GM12878 (cell line): ENCODE measurements around the gene PGLYRP4. TPM values are rescaled to one million over a fixed set of nuclear protein-coding genes. Genes with fewer than 3 reads are reported as not detected.

Source experiments
- ATAC-seq: fragments of 200-7000 bp; cut with Tn5 transposase; 3 replicates; pipeline ENCODE4 v1.9.1; 2020; ENCODE audit warnings: mild to moderate bottlenecking, moderate library complexity
- BruUV-seq: library from RNA; stranded (reverse); fragments of 400-500 nt; replicated peaks from 2 replicates; lab custom pipeline; 2021; lab: Mats Ljungman, UMichigan
- CTCF ChIA-PET: fragments of 300-600 bp; sonication (Branson Sonifier 250); formaldehyde crosslinking; extraction: SDS; loops from one replicate; lab custom pipeline; 2021; ENCODE audit warnings: inconsistent platforms; lab: Yijun Ruan, JAX
- POLR2A ChIA-PET: fragments of 350-600 bp; formaldehyde crosslinking; extraction: SDS; loops from one replicate; lab custom pipeline; 2021; ENCODE audit warnings: inconsistent platforms; lab: Charles Lee
- RAD21 ChIA-PET: fragments of 300-600 bp; sonication (Branson Sonifier 250); formaldehyde crosslinking; loops from one replicate; lab custom pipeline; 2023; ENCODE audit warnings: antibody characterized with exemption; ENCODE audit not compliant: unreplicated experiment; lab: Charles Lee
- SMC1A ChIA-PET: fragments of 300-600 bp; sonication (Branson Sonifier 250); formaldehyde crosslinking; loops from one replicate; lab custom pipeline; 2023; ENCODE audit not compliant: unreplicated experiment, uncharacterized antibody; lab: Charles Lee
- DNase-seq: peaks from one replicate; pipeline ENCODE4 v3.0.0-alpha.2; 2011; ENCODE audit warnings: low read depth, low spot score
- FAIRE-seq: peaks from 3 replicates; lab custom pipeline; 2011; peaks lifted over from hg19 to GRCh38; lab: Jason Lieb, UNC
- H2AFZ ChIP-seq: 2 replicates; pipeline ENCODE4 v1.6.0; 2011; ENCODE audit warnings: low read depth, low read length, control low read depth; ENCODE audit not compliant: control insufficient read depth
- H3K27ac ChIP-seq: 2 replicates; pipeline ENCODE4 v1.5.1; 2011; ENCODE audit warnings: control low read depth; ENCODE audit not compliant: control insufficient read depth, insufficient read depth
- H3K27me3 ChIP-seq, 2 experiments: replicated peaks in 1 of 2; 2 replicates each; pipeline versions ENCODE4 v1.6.0 to v1.6.1; 2011; ENCODE audit warnings: low read length in 1 of 2; ENCODE audit not compliant: control insufficient read depth in 2 of 2, insufficient read depth in 2 of 2
- H3K36me3 ChIP-seq, 2 experiments: 2 replicates each; pipeline ENCODE4 v1.5.1; 2011; ENCODE audit warnings: low read length in 1 of 2; ENCODE audit not compliant: control insufficient read depth in 2 of 2, insufficient read depth in 2 of 2
- H3K4me1 ChIP-seq: 2 replicates; pipeline ENCODE4 v1.6.1; 2011; ENCODE audit warnings: mild to moderate bottlenecking, low read length, moderate library complexity, mixed read lengths; ENCODE audit not compliant: control insufficient read depth, insufficient read depth
- H3K4me2 ChIP-seq: 2 replicates; pipeline ENCODE4 v1.6.0; 2011; ENCODE audit warnings: control low read depth; ENCODE audit not compliant: control insufficient read depth, insufficient read depth
- H3K4me3 ChIP-seq: fragments of 200-600 bp; sonication (generic); 2 replicates; pipeline ENCODE4 v1.5.1; 2016
- H3K79me2 ChIP-seq: 2 replicates; pipeline ENCODE4 v1.6.0; 2011; ENCODE audit warnings: low read length; ENCODE audit not compliant: control insufficient read depth, insufficient read depth
- H3K9ac ChIP-seq: 2 replicates; pipeline ENCODE4 v1.8.0; 2011; ENCODE audit warnings: low read length, control low read depth, mixed read lengths; ENCODE audit not compliant: control insufficient read depth, insufficient read depth
- H3K9me3 ChIP-seq: replicated peaks from 3 replicates; pipeline ENCODE4 v1.5.1; 2011; ENCODE audit warnings: mild to moderate bottlenecking, low read length; ENCODE audit not compliant: control insufficient read depth, insufficient read depth
- H4K20me1 ChIP-seq: 2 replicates; pipeline ENCODE4 v1.6.0; 2011; ENCODE audit not compliant: control insufficient read depth, insufficient read depth
- EP300 ChIP-seq, 2 experiments: fragments of 150-350 bp in 1 of 2; IDR thresholded peaks; 2 replicates each; pipeline ENCODE4 v1.6.1; 2011 to 2012; ENCODE audit warnings: low read depth in 2 of 2, low read length in 2 of 2, borderline replicate concordance in 1 of 2, improper control_type of control experiment in 1 of 2, inconsistent platforms in 1 of 2; ENCODE audit not compliant: control insufficient read depth in 1 of 2
- FOXK2 ChIP-seq: fragments of 450-650 bp; IDR thresholded peaks from 2 replicates; pipeline ENCODE4 v1.6.1; 2017; ENCODE audit warnings: mild to moderate bottlenecking, moderate library complexity
- IKZF1 ChIP-seq: fragments of 450-650 bp; conservative IDR thresholded peaks from 2 replicates; pipeline ENCODE4 v1.6.1; 2017; ENCODE audit warnings: antibody characterized with exemption, mild to moderate bottlenecking
- IKZF2 ChIP-seq, 2 experiments: fragments of 450-650 bp; IDR thresholded peaks; 2 replicates each; pipeline ENCODE4 v1.6.1; 2017; ENCODE audit warnings: mild to moderate bottlenecking in 2 of 2, moderate library complexity in 2 of 2
- KDM1A ChIP-seq: fragments of 200-600 bp; sonication (generic); IDR thresholded peaks from 2 replicates; pipeline ENCODE4 v1.6.1; 2016; ENCODE audit warnings: borderline replicate concordance
- POLR2A ChIP-seq: IDR thresholded peaks from 2 replicates; pipeline ENCODE4 v1.6.1; 2011; ENCODE audit warnings: low read depth, mild to moderate bottlenecking, low read length
- RAD51 ChIP-seq: fragments of 450-650 bp; IDR thresholded peaks from 2 replicates; pipeline ENCODE4 v1.6.1; 2016; ENCODE audit warnings: moderate library complexity, mild to moderate bottlenecking, inconsistent platforms
- SIN3A ChIP-seq: IDR thresholded peaks from 2 replicates; pipeline ENCODE4 v1.6.1; 2012; ENCODE audit warnings: low read depth, low read length, improper control_type of control experiment
- SREBF1 ChIP-seq: IDR thresholded peaks from 2 replicates; pipeline ENCODE4 v1.6.1; 2012; ENCODE audit warnings: mild to moderate bottlenecking, low read length
- STAT1 ChIP-seq: fragments of 450-650 bp; conservative IDR thresholded peaks from 2 replicates; pipeline ENCODE4 v1.6.1; 2014; ENCODE audit warnings: antibody characterized with exemption, mild to moderate bottlenecking
- ZBED1 ChIP-seq: IDR thresholded peaks from 2 replicates; pipeline ENCODE4 v1.6.1; 2016; ENCODE audit warnings: borderline replicate concordance
- WGBS: methylation state at CpG from one replicate; pipeline ENCODE4 v1.1.6; 2016; ENCODE audit warnings: low lambda C conversion rate; ENCODE audit not compliant: insufficient replicate concordance, insufficient coverage; ENCODE audit errors: missing lambda C conversion rate; 5-methylcytosine and 5-hydroxymethylcytosine counted together
- in situ Hi-C: fragments of 300-500 bp; cut with MboI; formaldehyde crosslinking; loops from 9 replicates; pipeline ENCODE4 v1.14.3; 2018; ENCODE audit warnings: mixed read lengths
- intact Hi-C: fragments of 100-400 bp; cut with micrococcal nuclease; formaldehyde crosslinking; loops from one replicate; pipeline ENCODE4 v1.14.2; 2022; ENCODE audit not compliant: unreplicated experiment
- polyA plus RNA-seq, 11 experiments: library from polyadenylated mRNA; depleted of rRNA in 4 of 11; unstranded in 6 of 11; stranded (reverse) in 5 of 11; fragments of >200 nt; fragmentation: Nextera tagmentation in 4 of 11; fragmentation: Illumina TruSeq in 1 of 11; extraction: Ambion mirVana in 4 of 11; extraction: Trizol in 1 of 11; gene quantifications; 1 replicate in 1 of 11; 2 replicates in 10 of 11; pipeline versions ENCODE4 v1.2.1 to v1.2.3, GENCODE V29; 2011 to 2016; ENCODE audit warnings: inconsistent platforms in 2 of 11, missing spikeins in 2 of 11, low read depth in 1 of 11
- total RNA-seq, 4 experiments: library from RNA; depleted of rRNA in 3 of 4; stranded (reverse); fragments of >200 nt in 3 of 4; fragmentation: Illumina TruSeq in 1 of 4; extraction: Trizol in 1 of 4; gene quantifications; 2 replicates each; pipeline versions ENCODE4 v1.2.1 to v1.2.3, GENCODE V29; 2013 to 2021
- TF ChIP-seq, protein P1 (sequence below): IDR thresholded peaks from 2 replicates; pipeline ENCODE4 v1.6.1; 2011; ENCODE audit warnings: borderline replicate concordance, low read depth, mild to moderate bottlenecking, moderate library complexity, low read length; ENCODE audit not compliant: insufficient read depth, poor library complexity, severe bottlenecking
- TF ChIP-seq, protein P2 (sequence below): IDR thresholded peaks from 2 replicates; pipeline ENCODE4 v1.6.1; 2012; ENCODE audit warnings: low read depth, low read length, improper control_type of control experiment
- TF ChIP-seq, protein P3 (sequence below): fragments of 450-650 bp; conservative IDR thresholded peaks from 2 replicates; pipeline ENCODE4 v1.6.1; 2017; ENCODE audit warnings: mild to moderate bottlenecking, moderate library complexity

The PGLYRP4 gene
- total and polyA plus RNA-seq, 10 of the 15 experiments (the other 5 are each of a cell fraction or from before 2014, with no cell fraction given), result 0.22 to 3.0 (median 0.44) TPM

DNA sequence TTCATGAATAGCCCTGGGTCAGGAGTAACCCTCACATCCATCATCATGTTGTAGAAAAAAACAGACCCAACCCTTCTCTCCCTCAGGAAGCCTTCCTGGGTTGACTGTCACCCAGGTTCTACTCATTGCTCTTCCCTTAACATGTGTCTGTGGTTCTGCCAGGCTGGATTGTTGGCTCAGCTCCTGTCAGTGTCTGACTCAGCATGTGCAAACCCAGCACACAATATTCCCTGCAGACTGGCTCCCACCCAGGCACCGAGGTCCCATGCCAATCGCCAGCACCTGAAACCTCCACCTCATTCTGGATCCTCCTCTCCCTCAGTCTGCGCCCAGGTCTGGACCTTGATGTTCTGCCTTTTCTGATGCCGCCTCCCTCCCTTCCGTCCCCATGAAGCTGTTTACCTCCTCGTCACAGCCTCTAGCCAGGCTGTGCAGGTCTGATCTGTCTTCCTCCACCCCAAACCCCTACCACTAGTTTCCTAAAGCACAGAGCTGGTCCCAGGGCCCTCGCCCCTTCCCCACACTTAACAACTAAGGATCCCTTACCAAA is 46.6 kb upstream of the PGLYRP4 start:
- no peak for FAIRE-seq
- Histone ChIP-seq H3K4me2 (no peak overlapping the region), H3K9me3 (no peaks in the 10 kb centered on the region), H4K20me1 (no peaks in the 10 kb centered on the region), H3K27me3 (peaks cover 2 to 3% of the 10 kb centered on the region in 2 experiments; a peak in 3 of 4 replicates), H3K27ac (no peak overlapping the region), H2AFZ (no peak overlapping the region), H3K4me3 (no peak overlapping the region), H3K79me2 (no peaks in the 10 kb centered on the region), H3K9ac (no peak overlapping the region), H3K4me1 (no peaks in the 10 kb centered on the region), H3K36me3 (no peaks in the 10 kb centered on the region)
- CTCF ChIA-PET, result interaction anchor here (1.0 kb wide), 1 partner anchor 10 kb away, joined by 5 read pairs; no protein-coding TSS in a partner anchor
- no peak for DNase-seq
- TF ChIP-seq STAT1, result no peak
- TF ChIP-seq, protein P1, sequence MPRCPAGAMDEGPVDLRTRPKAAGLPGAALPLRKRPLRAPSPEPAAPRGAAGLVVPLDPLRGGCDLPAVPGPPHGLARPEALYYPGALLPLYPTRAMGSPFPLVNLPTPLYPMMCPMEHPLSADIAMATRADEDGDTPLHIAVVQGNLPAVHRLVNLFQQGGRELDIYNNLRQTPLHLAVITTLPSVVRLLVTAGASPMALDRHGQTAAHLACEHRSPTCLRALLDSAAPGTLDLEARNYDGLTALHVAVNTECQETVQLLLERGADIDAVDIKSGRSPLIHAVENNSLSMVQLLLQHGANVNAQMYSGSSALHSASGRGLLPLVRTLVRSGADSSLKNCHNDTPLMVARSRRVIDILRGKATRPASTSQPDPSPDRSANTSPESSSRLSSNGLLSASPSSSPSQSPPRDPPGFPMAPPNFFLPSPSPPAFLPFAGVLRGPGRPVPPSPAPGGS, result peak; percentile 72
- intact Hi-C loops, result no loop called here
- no TSS peak for BruUV-seq
- POLR2A ChIA-PET, result no interaction called here
- 11% methylated on average over 6 of the region's 7 CpGs for WGBS
- ATAC-seq, result no peak
- SMC1A ChIA-PET, result no interaction called here
- in situ Hi-C loops, result no loop called here
- RAD21 ChIA-PET, result no interaction called here

DNA sequence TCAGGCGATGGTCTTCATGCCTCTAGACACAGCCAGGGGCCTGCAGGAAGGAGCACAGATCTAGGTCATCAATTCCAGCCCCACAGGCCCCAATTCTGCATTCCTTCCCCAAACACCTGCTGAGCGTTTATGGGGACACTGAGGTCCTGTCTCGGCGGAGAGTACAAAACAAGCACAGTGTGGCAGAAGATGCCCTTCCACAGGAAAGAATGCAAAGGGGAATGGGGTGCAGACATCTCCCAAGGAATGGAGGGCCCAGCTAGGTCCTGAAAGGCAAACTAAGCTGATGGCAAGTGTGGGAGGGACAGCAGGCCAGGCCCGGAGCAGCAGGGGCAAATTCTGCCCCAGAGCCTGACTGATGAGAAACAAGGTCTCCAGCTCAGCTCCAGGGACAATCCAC is 45.8 kb upstream of the PGLYRP4 start:
- FAIRE-seq, result no peak
- no peaks in the 10 kb centered on the region for H3K4me1 ChIP-seq
- WGBS, result 35% methylated on average over 5 of the region's 5 CpGs
- H3K4me2 ChIP-seq, result no peak overlapping the region
- no peak for ATAC-seq
- H3K79me2 ChIP-seq, result no peaks in the 10 kb centered on the region
- H3K36me3 ChIP-seq, result no peaks in the 10 kb centered on the region
- no peak overlapping the region for H3K4me3 ChIP-seq
- CTCF ChIA-PET, result no interaction called here
- no peak overlapping the region for H3K27ac ChIP-seq
- POLR2A ChIA-PET, result no interaction called here
- SMC1A ChIA-PET, result no interaction called here
- no peaks in the 10 kb centered on the region for H3K9me3 ChIP-seq
- no peak overlapping the region for H3K9ac ChIP-seq
- in situ Hi-C loops, result no loop called here
- intact Hi-C loops, result no loop called here
- H2AFZ ChIP-seq, result no peak overlapping the region
- H3K27me3 ChIP-seq, result peaks cover 2 to 3% of the 10 kb centered on the region in 2 experiments; a peak in 3 of 4 replicates
- BruUV-seq, result no TSS peak
- RAD21 ChIA-PET, result no interaction called here
- DNase-seq, result no peak
- no peaks in the 10 kb centered on the region for H4K20me1 ChIP-seq
- TF ChIP-seq SREBF1 (no peak), RAD51 (no peak), KDM1A (no peak), IKZF1 (no peak), IKZF2 (IDR thresholded peaks at IDR 0.05) (no peak), POLR2A (no peak), FOXK2 (no peak), SIN3A (no peak), ZBED1 (no peak), EP300 (IDR thresholded peaks at IDR 0.05; ENCODE audit: borderline replicate concordance in 1 of 2, control insufficient read depth in 1 of 2, low read depth in 2 of 2, low read length in 2 of 2) (no peak)
- TF ChIP-seq, protein P2, sequence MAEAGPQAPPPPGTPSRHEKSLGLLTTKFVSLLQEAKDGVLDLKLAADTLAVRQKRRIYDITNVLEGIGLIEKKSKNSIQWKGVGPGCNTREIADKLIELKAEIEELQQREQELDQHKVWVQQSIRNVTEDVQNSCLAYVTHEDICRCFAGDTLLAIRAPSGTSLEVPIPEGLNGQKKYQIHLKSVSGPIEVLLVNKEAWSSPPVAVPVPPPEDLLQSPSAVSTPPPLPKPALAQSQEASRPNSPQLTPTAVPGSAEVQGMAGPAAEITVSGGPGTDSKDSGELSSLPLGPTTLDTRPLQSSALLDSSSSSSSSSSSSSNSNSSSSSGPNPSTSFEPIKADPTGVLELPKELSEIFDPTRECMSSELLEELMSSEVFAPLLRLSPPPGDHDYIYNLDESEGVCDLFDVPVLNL, result no peak
- TF ChIP-seq, protein P3, sequence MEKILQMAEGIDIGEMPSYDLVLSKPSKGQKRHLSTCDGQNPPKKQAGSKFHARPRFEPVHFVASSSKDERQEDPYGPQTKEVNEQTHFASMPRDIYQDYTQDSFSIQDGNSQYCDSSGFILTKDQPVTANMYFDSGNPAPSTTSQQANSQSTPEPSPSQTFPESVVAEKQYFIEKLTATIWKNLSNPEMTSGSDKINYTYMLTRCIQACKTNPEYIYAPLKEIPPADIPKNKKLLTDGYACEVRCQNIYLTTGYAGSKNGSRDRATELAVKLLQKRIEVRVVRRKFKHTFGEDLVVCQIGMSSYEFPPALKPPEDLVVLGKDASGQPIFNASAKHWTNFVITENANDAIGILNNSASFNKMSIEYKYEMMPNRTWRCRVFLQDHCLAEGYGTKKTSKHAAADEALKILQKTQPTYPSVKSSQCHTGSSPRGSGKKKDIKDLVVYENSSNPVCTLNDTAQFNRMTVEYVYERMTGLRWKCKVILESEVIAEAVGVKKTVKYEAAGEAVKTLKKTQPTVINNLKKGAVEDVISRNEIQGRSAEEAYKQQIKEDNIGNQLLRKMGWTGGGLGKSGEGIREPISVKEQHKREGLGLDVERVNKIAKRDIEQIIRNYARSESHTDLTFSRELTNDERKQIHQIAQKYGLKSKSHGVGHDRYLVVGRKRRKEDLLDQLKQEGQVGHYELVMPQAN, result no peak
